PC-9 (cell line): ENCODE data around the gene CLHC1. TPM values are rescaled to one million over a fixed set of nuclear protein-coding genes. Genes with fewer than 3 reads are reported as not detected.
A peak's percentile ranks its signal among the peaks of the same experiment; 100 is the strongest.

ENCODE experiments used
- BruUV-seq: library from RNA; stranded (reverse); fragments of 400-500 nt; replicated peaks from 2 replicates; lab custom pipeline; 2021; lab: Mats Ljungman, UMichigan
- CTCF ChIA-PET: fragments of 300-600 bp; sonication (Branson Sonifier 250); formaldehyde crosslinking; loops from one replicate; lab custom pipeline; 2022; ENCODE audit warnings: antibody characterized with exemption; lab: Charles Lee
- POLR2A ChIA-PET: fragments of 300-600 bp; sonication (Branson Sonifier 250); formaldehyde crosslinking; loops from one replicate; lab custom pipeline; 2022; ENCODE audit warnings: antibody characterized with exemption; ENCODE audit not compliant: unreplicated experiment; lab: Charles Lee
- DNase-seq, 2 experiments: peaks; one replicate each; pipeline versions ENCODE4 v3.0.0 to v3.0.0-alpha.2; 2015 to 2022; ENCODE audit warnings: mixed read lengths in 1 of 2
- H2AFZ ChIP-seq: fragments of 200-600 bp; sonication (generic); 2 replicates; pipeline ENCODE4 v1.8.1; 2017; ENCODE audit warnings: antibody characterized with exemption
- H3F3A ChIP-seq: fragments of 200-600 bp; sonication (generic); 2 replicates; pipeline ENCODE4 v1.8.1; 2017; ENCODE audit warnings: antibody characterized with exemption, mild to moderate bottlenecking, low read depth; ENCODE audit not compliant: insufficient read depth
- H3K27ac ChIP-seq: fragments of 200-600 bp; sonication (generic); 2 replicates; pipeline ENCODE4 v1.6.1; 2016; ENCODE audit warnings: mixed run types
- H3K27me3 ChIP-seq: fragments of 200-600 bp; sonication (generic); 2 replicates; pipeline ENCODE4 v1.6.1; 2016; ENCODE audit warnings: low read depth, mixed run types; ENCODE audit not compliant: insufficient read depth
- H3K36me3 ChIP-seq: fragments of 200-600 bp; sonication (generic); 2 replicates; pipeline ENCODE4 v1.6.1; 2016; ENCODE audit warnings: low read depth, mixed run types
- H3K4me1 ChIP-seq: fragments of 200-600 bp; sonication (generic); replicated peaks from 2 replicates; pipeline ENCODE4 v1.6.1; 2016; ENCODE audit warnings: mixed run types; ENCODE audit not compliant: insufficient read depth
- H3K4me2 ChIP-seq: fragments of 200-600 bp; sonication (generic); 2 replicates; pipeline ENCODE4 v1.6.1; 2017; ENCODE audit warnings: mixed run types
- H3K4me3 ChIP-seq: fragments of 200-600 bp; sonication (generic); 2 replicates; pipeline ENCODE4 v1.6.1; 2016; ENCODE audit warnings: mixed run types
- H3K79me2 ChIP-seq: fragments of 200-600 bp; sonication (generic); 2 replicates; pipeline ENCODE4 v1.6.1; 2017; ENCODE audit warnings: low read depth, mixed run types
- H3K9me2 ChIP-seq: fragments of 200-600 bp; sonication (generic); 2 replicates; pipeline ENCODE4 v1.8.1; 2017; ENCODE audit warnings: mild to moderate bottlenecking; ENCODE audit not compliant: insufficient read depth
- H3K9me3 ChIP-seq: fragments of 200-600 bp; sonication (generic); 2 replicates; pipeline ENCODE4 v1.8.1; 2016; ENCODE audit warnings: low read depth; ENCODE audit not compliant: insufficient read depth
- H4K20me1 ChIP-seq: fragments of 200-600 bp; sonication (generic); 2 replicates; pipeline ENCODE4 v1.8.1; 2017; ENCODE audit not compliant: insufficient read depth
- EZH2 ChIP-seq: fragments of 200-600 bp; sonication (generic); IDR thresholded peaks from 2 replicates; pipeline ENCODE4 v1.8.0; 2017; ENCODE audit warnings: antibody characterized with exemption, low read depth
- intact Hi-C: fragments of 100-400 bp; cut with micrococcal nuclease; formaldehyde crosslinking; loops from one replicate; pipeline ENCODE4 v1.10.0; 2022; ENCODE audit not compliant: unreplicated experiment
- total RNA-seq: library from RNA; stranded (reverse); gene quantifications from 2 replicates; pipeline ENCODE4 v1.2.3, GENCODE V29; 2021
- TF ChIP-seq, protein P1 (sequence below): fragments of 200-600 bp; sonication (generic); conservative IDR thresholded peaks from 2 replicates; pipeline ENCODE4 v1.6.1; 2017; ENCODE audit warnings: mixed run types, antibody characterized with exemption, mild to moderate bottlenecking, moderate library complexity

The CLHC1 gene
- total RNA-seq, 1 experiment from 2014 or later = 27.1 TPM

DNA sequence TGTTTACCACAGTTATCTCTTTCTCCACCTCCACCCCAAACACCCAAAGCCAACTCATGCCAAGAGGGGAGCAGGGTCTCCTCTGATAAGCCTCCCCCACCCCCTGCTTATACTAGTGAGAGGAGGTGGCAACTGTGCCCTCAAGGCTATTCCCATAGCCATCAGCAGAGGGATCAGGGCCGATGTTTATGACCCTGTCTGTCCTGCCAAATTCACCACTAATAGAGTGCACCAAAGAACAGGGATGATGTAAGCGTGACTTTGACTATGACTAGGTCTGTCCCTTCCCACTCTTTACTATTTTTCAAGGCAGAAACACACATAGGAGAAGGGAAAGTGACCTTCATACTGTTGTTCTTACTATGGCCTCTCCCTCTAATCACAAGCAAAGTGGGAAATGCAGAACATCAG lies 74.6 kb downstream of the CLHC1 start:
- no peak overlapping the region for H2AFZ ChIP-seq
- H3K4me2 ChIP-seq = peak overlapping the region; percentile 44; the same call in 1 of the 2 replicates
- no peaks in the 10 kb centered on the region for H4K20me1 ChIP-seq
- peaks cover 26% of the 10 kb centered on the region for H3F3A ChIP-seq
- H3K27ac ChIP-seq = no peak overlapping the region
- no TSS peak for BruUV-seq
- H3K9me3 ChIP-seq = no peaks in the 10 kb centered on the region
- H3K9me2 ChIP-seq = no peaks in the 10 kb centered on the region; the same call in 1 of the 2 replicates
- H3K79me2 ChIP-seq = no peaks in the 10 kb centered on the region
- CTCF ChIA-PET = no interaction called here
- POLR2A ChIA-PET = no interaction called here
- intact Hi-C loops = no loop called here
- H3K4me1 ChIP-seq = peaks cover 83% of the 10 kb centered on the region
- H3K4me3 ChIP-seq = no peak overlapping the region
- no peaks in the 10 kb centered on the region for H3K27me3 ChIP-seq
- TF ChIP-seq, protein P1, sequence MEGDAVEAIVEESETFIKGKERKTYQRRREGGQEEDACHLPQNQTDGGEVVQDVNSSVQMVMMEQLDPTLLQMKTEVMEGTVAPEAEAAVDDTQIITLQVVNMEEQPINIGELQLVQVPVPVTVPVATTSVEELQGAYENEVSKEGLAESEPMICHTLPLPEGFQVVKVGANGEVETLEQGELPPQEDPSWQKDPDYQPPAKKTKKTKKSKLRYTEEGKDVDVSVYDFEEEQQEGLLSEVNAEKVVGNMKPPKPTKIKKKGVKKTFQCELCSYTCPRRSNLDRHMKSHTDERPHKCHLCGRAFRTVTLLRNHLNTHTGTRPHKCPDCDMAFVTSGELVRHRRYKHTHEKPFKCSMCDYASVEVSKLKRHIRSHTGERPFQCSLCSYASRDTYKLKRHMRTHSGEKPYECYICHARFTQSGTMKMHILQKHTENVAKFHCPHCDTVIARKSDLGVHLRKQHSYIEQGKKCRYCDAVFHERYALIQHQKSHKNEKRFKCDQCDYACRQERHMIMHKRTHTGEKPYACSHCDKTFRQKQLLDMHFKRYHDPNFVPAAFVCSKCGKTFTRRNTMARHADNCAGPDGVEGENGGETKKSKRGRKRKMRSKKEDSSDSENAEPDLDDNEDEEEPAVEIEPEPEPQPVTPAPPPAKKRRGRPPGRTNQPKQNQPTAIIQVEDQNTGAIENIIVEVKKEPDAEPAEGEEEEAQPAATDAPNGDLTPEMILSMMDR = no peak
- no peak for TF ChIP-seq EZH2
- no peak for DNase-seq
- no peaks in the 10 kb centered on the region for H3K36me3 ChIP-seq

DNA sequence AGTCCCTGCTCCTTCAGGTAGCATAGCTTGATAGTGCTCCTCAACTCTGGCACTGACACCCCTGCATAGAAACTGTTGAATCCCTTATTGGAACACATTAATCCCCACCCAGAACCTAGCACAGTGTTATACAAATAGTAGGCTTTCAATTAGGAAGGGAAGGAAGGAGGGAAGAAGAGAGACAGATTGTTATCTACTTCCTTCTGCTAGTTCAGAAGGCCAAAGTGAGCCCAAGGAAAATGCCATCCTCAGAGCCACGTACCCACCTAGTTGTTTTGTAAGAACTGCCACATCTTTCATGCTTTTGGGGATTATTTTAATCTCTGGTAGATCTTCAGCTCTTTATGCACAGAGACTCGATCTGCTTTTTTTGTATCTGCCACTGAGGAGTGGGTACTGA lies 75.1 kb downstream of the CLHC1 start:
- intact Hi-C loops = no loop called here
- no peaks in the 10 kb centered on the region for H3K9me3 ChIP-seq

GRCh38 chr2:55156326-55156725 lies 75.8 kb downstream of the CLHC1 start:
- Histone ChIP-seq H3F3A (peaks cover 24% of the 10 kb centered on the region), H3K36me3 (no peaks in the 10 kb centered on the region), H2AFZ (no peak overlapping the region), H3K9me3 (no peaks in the 10 kb centered on the region), H3K4me3 (peak overlapping the region; percentile 3; the same call in 1 of the 2 replicates), H3K79me2 (no peaks in the 10 kb centered on the region), H3K9me2 (no peaks in the 10 kb centered on the region; the same call in 1 of the 2 replicates), H3K4me2 (peak overlapping the region; percentile 44), H3K27ac (peak overlapping the region; percentile 40), H3K27me3 (no peaks in the 10 kb centered on the region), H3K4me1 (peaks cover 71% of the 10 kb centered on the region), H4K20me1 (no peaks in the 10 kb centered on the region)
- no TSS peak for BruUV-seq
- intact Hi-C loops = no loop called here
- no peak for DNase-seq
- ChIA-PET POLR2A (interaction anchor here (0.6 to 1.0 kb wide), 3 partner anchors 8 to 106 kb away, joined by 3 to 7 read pairs (median 3); partner anchors contain the start of gene RTN4), CTCF (interaction anchor here (0.6 to 0.7 kb wide), 3 partner anchors 11 to 15 kb away, joined by 3 to 8 read pairs (median 4); no protein-coding TSS in a partner anchor)
- TF ChIP-seq, protein P1 = no peak
- no peak for TF ChIP-seq EZH2

More for the DNA sequence above, 75.1 kb downstream of the CLHC1 start:
- no peak overlapping the region for H3K27ac ChIP-seq
- H3K4me3 ChIP-seq = no peak overlapping the region
- TF ChIP-seq, protein P1 = no peak
- TF ChIP-seq EZH2 = no peak
- H3K36me3 ChIP-seq = no peaks in the 10 kb centered on the region
- no peaks in the 10 kb centered on the region for H3K27me3 ChIP-seq
- BruUV-seq = no TSS peak
- no peaks in the 10 kb centered on the region; the same call in 1 of the 2 replicates for H3K9me2 ChIP-seq
- no peak overlapping the region for H2AFZ ChIP-seq
- peaks cover 78% of the 10 kb centered on the region for H3K4me1 ChIP-seq
- DNase-seq = no peak
- no peaks in the 10 kb centered on the region for H3K79me2 ChIP-seq
- no peaks in the 10 kb centered on the region for H4K20me1 ChIP-seq
- H3F3A ChIP-seq = peaks cover 24% of the 10 kb centered on the region
- peak overlapping the region; percentile 44 for H3K4me2 ChIP-seq
- ChIA-PET CTCF (no interaction called here), POLR2A (no interaction called here)
